Tibial nerve (tissue), 4 donors: ENCODE data around the gene GOLGA8T.
"Not testable (repeated sequence)": the region's sequence is repeated elsewhere in the genome, so short reads cannot be mapped to it uniquely, and the experiment has no call there.

ENCODE experiments used
- CTCF ChIP-seq, 5 experiments: fragments of 200-600 bp in 3 of 5; fragments of 450-650 bp in 2 of 5; sonication (generic) in 3 of 5; IDR thresholded peaks; one replicate each; pipeline ENCODE4 v1.5.1; 2016 to 2019; ENCODE audit warnings: antibody characterized with exemption in 5 of 5, mild to moderate bottlenecking in 3 of 5, moderate library complexity in 2 of 5
- EP300 ChIP-seq, 2 donors: sonication (generic); formaldehyde crosslinking; IDR thresholded peaks; one replicate each; pipeline ENCODE4 v1.6.1; 2017; ENCODE audit warnings: antibody characterized with exemption in 2 of 2, mild to moderate bottlenecking in 1 of 2
- POLR2A ChIP-seq, 2 donors: fragments of 450-650 bp; IDR thresholded peaks; one replicate each; pipeline ENCODE4 v1.6.1; 2017; ENCODE audit warnings: antibody characterized with exemption in 2 of 2, mild to moderate bottlenecking in 2 of 2, moderate library complexity in 2 of 2

- TF ChIP-seq CTCF, POLR2A, EP300 (IDR thresholded peaks at IDR 0.05): not testable (repeated sequence)
Measured at GRCh38 chr15:30134751-30135150, at the start of gene GOLGA8T.
